ENCODE measurements around the gene MDK. TPM values are rescaled to one million over a fixed set of nuclear protein-coding genes. Genes with fewer than 3 reads are reported as not detected.

MDK gene
- total RNA-seq, 1 donor from 2014 or later: 163 TPM

DNA sequence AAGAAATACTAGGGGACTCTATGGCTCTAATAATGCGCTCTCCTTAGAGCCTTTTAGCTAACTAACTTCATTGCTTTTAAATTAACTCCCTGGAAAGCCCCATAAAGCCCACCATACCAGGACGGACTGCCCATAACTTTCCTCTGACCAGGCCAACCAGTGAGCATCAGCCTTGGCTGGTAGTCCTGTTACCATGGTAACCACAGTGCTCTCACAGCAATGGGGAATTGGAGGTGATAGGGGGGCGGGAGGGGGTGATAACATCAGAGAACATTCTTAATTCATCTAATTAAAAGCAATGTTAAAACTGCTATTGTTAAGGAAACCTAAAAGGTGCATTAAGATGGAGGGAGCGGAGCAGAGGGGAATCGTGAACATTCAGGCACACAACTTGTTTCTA, 37.3 kb downstream of the MDK start:
- H3K9me3 Mint-ChIP-seq (ENCODE audit: unreplicated experiment): no peaks in the 10 kb centered on the region
- H3K4me3 Mint-ChIP-seq (ENCODE audit: unreplicated experiment): no peak overlapping the region
- TF ChIP-seq, protein P1, sequence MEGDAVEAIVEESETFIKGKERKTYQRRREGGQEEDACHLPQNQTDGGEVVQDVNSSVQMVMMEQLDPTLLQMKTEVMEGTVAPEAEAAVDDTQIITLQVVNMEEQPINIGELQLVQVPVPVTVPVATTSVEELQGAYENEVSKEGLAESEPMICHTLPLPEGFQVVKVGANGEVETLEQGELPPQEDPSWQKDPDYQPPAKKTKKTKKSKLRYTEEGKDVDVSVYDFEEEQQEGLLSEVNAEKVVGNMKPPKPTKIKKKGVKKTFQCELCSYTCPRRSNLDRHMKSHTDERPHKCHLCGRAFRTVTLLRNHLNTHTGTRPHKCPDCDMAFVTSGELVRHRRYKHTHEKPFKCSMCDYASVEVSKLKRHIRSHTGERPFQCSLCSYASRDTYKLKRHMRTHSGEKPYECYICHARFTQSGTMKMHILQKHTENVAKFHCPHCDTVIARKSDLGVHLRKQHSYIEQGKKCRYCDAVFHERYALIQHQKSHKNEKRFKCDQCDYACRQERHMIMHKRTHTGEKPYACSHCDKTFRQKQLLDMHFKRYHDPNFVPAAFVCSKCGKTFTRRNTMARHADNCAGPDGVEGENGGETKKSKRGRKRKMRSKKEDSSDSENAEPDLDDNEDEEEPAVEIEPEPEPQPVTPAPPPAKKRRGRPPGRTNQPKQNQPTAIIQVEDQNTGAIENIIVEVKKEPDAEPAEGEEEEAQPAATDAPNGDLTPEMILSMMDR (IDR thresholded peaks at IDR 0.05): no peak
- H3K27ac Mint-ChIP-seq (ENCODE audit: unreplicated experiment): no peak overlapping the region
- H3K4me1 Mint-ChIP-seq (ENCODE audit: unreplicated experiment): no peaks in the 10 kb centered on the region
- no peaks in the 10 kb centered on the region for H3K27me3 Mint-ChIP-seq (ENCODE audit: unreplicated experiment)
- no peak for DNase-seq (ENCODE audit: extremely low spot score, unreplicated experiment)
- H3K36me3 Mint-ChIP-seq (ENCODE audit: unreplicated experiment): peaks cover 37% of the 10 kb centered on the region

DNA sequence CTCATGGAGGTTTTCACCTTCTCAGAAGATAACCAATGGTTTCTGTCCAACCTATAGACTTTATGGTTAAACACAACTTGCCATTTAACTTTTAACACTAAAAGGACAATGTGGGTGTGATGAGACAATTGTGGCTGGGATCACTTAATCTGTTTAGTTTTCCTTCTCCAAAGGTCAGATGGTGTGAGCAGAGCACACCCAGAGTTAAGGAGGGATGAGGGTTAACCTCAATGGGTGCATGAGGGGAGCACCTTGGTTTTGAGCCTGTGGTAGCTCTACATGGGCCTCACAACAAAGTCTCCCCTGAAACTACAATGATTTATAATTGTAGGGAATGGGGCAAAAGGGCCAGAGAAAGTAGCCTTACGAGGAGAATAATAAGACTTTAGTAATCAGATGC, 39.0 kb downstream of the MDK start:
- DNase-seq (ENCODE audit: extremely low spot score, unreplicated experiment): peak; percentile 5
- no peaks in the 10 kb centered on the region for H3K9me3 Mint-ChIP-seq (ENCODE audit: unreplicated experiment)
- H3K36me3 Mint-ChIP-seq (ENCODE audit: unreplicated experiment): peaks cover 27% of the 10 kb centered on the region
- no peak overlapping the region for H3K4me3 Mint-ChIP-seq (ENCODE audit: unreplicated experiment)
- TF ChIP-seq, protein P1 (IDR thresholded peaks at IDR 0.05): no peak
- no peaks in the 10 kb centered on the region for H3K4me1 Mint-ChIP-seq (ENCODE audit: unreplicated experiment)
- H3K27ac Mint-ChIP-seq (ENCODE audit: unreplicated experiment): no peak overlapping the region
- no peaks in the 10 kb centered on the region for H3K27me3 Mint-ChIP-seq (ENCODE audit: unreplicated experiment)

DNA sequence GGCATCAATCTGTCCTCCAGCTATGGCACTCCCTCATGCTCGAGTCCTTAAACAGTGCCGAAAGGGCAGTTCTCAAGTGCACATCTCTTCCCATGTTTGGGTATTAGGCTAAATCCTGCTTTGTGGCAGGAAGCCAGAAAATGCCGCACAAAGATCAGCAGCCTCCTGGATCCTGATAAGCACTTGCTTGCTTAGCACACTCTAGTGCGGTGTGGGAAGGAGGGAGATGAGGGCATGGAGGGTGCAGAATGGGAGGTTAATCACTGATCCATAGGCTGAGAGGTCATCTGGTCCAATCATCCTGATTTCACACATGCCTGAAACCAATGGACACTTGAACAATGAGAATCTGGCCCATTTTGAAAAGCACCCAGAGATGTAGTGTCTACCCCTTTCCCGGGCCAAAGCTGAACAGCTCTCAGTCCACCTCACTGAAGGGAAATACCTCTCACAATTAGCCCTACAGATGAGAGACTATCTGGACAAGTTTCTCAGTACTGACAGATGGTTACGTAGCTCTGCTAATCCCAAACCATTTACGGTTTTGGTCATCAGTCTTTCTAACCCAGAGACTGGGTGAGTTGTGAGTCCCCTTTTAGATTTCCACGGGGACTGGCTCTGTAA, 39.9 kb downstream of the MDK start:
- Mint-ChIP-seq H3K27me3 (ENCODE audit: unreplicated experiment) (no peaks in the 10 kb centered on the region), H3K36me3 (ENCODE audit: unreplicated experiment) (peaks cover 23% of the 10 kb centered on the region), H3K9me3 (ENCODE audit: unreplicated experiment) (no peaks in the 10 kb centered on the region), H3K4me1 (ENCODE audit: unreplicated experiment) (no peaks in the 10 kb centered on the region), H3K4me3 (ENCODE audit: unreplicated experiment) (no peak overlapping the region), H3K27ac (ENCODE audit: unreplicated experiment) (no peak overlapping the region)
- DNase-seq (ENCODE audit: extremely low spot score, unreplicated experiment): peak; percentile 46
- TF ChIP-seq, protein P1 (IDR thresholded peaks at IDR 0.05): no peak

DNA sequence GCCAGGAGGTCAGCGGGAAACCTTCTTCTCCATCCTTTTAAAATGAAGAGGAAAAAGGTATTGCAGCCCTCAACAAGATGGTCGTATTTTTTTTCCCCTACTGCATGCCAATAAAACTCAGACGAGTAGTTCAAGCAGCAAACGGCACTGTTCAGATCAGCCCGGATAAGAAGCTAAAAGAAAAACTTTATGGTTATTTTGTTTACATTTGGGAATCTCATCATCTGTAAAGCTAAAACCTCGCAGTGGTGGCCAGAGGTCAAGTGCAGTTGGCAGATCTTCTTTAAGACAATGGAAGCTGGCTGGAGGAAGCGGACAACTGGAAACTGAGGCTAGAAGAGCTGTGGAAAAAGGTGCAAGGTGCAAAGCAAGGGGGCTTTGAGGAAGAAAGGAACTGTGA, 41.1 kb downstream of the MDK start:
- H3K4me3 Mint-ChIP-seq (ENCODE audit: unreplicated experiment): no peak overlapping the region
- H3K9me3 Mint-ChIP-seq (ENCODE audit: unreplicated experiment): no peaks in the 10 kb centered on the region
- no peaks in the 10 kb centered on the region for H3K27me3 Mint-ChIP-seq (ENCODE audit: unreplicated experiment)
- TF ChIP-seq, protein P1 (IDR thresholded peaks at IDR 0.05): no peak
- peak; percentile 10 for DNase-seq (ENCODE audit: extremely low spot score, unreplicated experiment)
- H3K4me1 Mint-ChIP-seq (ENCODE audit: unreplicated experiment): no peaks in the 10 kb centered on the region
- H3K27ac Mint-ChIP-seq (ENCODE audit: unreplicated experiment): no peak overlapping the region
- H3K36me3 Mint-ChIP-seq (ENCODE audit: unreplicated experiment): peaks cover 19% of the 10 kb centered on the region

DNA sequence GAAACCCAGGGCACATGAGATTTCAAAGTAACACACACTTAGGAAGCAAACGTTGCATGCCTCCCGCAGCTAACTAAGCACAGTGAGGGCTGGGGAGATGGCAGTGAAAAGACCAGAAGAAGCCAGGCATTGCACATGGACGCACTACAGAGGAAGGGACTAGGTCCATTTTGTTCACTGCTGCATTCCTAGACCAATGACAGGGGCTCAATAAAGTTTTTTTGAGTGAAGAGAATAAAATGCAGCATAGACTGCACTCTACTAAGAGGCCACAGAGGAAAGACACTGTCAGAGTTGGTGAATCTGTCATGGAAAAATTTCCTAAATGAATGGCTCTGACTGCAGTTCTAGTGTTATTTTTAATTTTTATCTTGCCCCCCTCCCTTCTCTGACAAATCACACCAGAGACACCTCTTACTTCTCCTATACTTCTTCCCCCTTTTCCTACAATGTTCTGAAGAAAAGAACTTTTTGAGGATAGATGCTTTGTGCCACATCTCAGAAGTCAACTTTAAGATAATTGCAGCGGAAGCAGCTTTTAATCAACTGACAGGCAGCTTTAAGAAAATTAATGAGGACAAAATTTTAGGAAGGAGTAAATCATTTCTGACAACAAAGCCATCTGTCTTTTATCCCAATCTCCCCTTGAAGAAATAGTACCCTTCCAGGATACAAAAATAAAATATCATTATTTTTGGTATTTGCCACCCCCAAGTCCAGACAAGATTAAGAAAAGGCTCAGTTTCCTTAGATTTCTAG, 44.9 kb downstream of the MDK start:
- H3K27ac Mint-ChIP-seq (ENCODE audit: unreplicated experiment): no peak overlapping the region
- no peaks in the 10 kb centered on the region for H3K27me3 Mint-ChIP-seq (ENCODE audit: unreplicated experiment)
- H3K36me3 Mint-ChIP-seq (ENCODE audit: unreplicated experiment): peaks cover 20% of the 10 kb centered on the region
- H3K4me3 Mint-ChIP-seq (ENCODE audit: unreplicated experiment): no peak overlapping the region
- H3K4me1 Mint-ChIP-seq (ENCODE audit: unreplicated experiment): peaks cover 7% of the 10 kb centered on the region
- no peak for DNase-seq (ENCODE audit: extremely low spot score, unreplicated experiment)
- TF ChIP-seq, protein P1 (IDR thresholded peaks at IDR 0.05): no peak
- no peaks in the 10 kb centered on the region for H3K9me3 Mint-ChIP-seq (ENCODE audit: unreplicated experiment)
